Epithelial cell of esophagus (primary cell): Measurements from ENCODE around the gene FNIP1.

Experiments
- DNase-seq: peaks from one replicate; pipeline ENCODE4 v3.0.0; 2010; ENCODE audit warnings: low read depth
- H3K4me3 ChIP-seq: 2 replicates; pipeline ENCODE4 v1.5.1; 2011; ENCODE audit warnings: mild to moderate bottlenecking, low read length, control low read depth
- TF ChIP-seq, protein P1 (sequence below): IDR thresholded peaks from 2 replicates; pipeline ENCODE4 v1.5.1; 2011; ENCODE audit warnings: low read depth, mild to moderate bottlenecking, low read length, control low read depth, inconsistent platforms; ENCODE audit not compliant: insufficient read depth; ENCODE audit errors: missing control alignments

Gene FNIP1

GRCh38 chr5:131640043-131640856, 156.6 kb downstream of the FNIP1 start:
- TF ChIP-seq, protein P1, sequence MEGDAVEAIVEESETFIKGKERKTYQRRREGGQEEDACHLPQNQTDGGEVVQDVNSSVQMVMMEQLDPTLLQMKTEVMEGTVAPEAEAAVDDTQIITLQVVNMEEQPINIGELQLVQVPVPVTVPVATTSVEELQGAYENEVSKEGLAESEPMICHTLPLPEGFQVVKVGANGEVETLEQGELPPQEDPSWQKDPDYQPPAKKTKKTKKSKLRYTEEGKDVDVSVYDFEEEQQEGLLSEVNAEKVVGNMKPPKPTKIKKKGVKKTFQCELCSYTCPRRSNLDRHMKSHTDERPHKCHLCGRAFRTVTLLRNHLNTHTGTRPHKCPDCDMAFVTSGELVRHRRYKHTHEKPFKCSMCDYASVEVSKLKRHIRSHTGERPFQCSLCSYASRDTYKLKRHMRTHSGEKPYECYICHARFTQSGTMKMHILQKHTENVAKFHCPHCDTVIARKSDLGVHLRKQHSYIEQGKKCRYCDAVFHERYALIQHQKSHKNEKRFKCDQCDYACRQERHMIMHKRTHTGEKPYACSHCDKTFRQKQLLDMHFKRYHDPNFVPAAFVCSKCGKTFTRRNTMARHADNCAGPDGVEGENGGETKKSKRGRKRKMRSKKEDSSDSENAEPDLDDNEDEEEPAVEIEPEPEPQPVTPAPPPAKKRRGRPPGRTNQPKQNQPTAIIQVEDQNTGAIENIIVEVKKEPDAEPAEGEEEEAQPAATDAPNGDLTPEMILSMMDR = no peak
- no peak overlapping the region for H3K4me3 ChIP-seq
- DNase-seq = peak; percentile 78

GRCh38 chr5:131639148-131639547, 157.7 kb downstream of the FNIP1 start:
- TF ChIP-seq, protein P1 = no peak
- no peak for DNase-seq
- no peak overlapping the region for H3K4me3 ChIP-seq

- H3K4me3 ChIP-seq = no peak overlapping the region
- no peak for DNase-seq
- TF ChIP-seq, protein P1 = no peak
These were observed 159.1 kb downstream of the FNIP1 start for GRCh38 chr5:131637694-131638093.

DNA sequence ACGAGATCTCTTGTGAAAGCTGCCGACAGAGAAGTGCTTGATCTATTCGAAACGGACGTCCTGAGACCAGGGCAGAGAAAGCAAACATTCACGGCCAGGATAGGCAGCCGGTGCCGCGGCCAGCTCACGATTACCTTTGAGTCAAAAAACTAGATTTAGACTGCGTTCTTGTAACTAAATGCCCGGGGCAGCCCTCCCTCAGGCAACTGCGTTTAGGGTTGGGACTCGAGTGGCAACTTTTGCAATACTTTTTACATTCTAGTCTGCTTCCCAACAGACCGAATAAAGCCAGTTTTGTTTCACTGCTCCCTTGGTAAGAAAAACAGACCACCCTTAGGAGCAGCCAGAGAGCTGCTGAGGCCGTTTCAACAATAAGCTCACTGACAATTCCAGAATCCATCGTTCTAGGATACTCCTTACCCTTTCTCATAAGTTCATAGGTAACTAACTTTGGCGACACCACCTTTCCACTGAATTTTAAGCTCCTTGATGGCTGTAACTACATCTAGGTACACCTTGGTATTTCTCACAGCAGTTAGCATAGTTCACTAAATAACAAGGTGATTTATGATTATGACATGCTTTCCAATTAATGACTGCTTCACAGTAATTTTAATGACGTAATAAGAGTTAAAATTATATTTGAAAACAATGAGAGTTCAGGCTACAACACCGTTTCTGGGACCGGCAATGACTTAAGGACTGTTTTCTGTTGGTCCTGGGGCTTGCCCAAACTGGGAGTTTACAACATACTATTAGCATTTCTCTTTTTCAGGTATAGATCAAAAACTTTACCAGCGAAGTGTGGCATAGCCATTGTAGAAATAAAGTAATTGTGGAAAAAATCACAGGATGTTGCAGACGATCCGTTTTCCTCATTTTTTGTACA, 160.9 kb downstream of the FNIP1 start:
- peak overlapping the region; percentile 92 for H3K4me3 ChIP-seq
- TF ChIP-seq, protein P1 = no peak
- DNase-seq = peak; percentile 14

DNA sequence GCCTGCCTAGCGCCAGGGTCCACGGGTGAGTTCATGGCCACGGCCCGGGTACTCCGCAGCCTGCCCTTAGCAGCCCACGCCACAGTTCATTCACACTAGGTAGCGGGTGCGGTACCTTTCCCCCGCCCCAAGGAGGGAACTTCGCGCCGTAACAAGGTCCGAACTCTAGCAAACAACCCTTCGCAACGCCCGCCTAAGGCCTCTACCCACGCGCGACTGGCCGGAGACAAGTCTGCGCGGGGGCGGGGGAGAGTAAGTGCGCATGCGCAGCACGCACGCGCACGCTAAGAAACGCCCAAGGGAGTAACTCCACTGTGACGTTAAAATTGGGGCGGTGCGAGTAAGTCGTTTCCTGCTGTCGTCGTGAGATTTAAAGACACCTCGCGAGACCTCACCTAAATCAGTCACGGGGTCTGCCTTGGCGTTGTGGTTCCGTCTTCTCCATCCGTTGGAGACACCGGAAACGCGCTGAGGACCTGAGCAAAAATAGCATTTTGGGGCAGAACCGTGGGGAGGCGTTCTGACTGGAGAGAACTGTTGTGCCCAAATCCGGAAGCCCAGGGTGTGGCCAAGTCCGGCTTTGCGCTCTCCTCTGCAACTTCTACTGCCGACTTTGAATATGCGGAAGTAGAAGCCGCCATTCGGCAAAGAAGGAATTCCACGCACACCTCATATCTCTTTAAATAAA, 161.7 kb downstream of the FNIP1 start, which contains the start of gene RAPGEF6:
Gene RAPGEF6 (minus strand): TSS at position 234 of the 688 bp plus-strand sequence. CDS start 199 bp downstream, at position 35.
- TF ChIP-seq, protein P1 = no peak
- H3K4me3 ChIP-seq = peak within 1 kb of the TSS; percentile 92
- DNase-seq = peak; percentile 100

GRCh38 chr5:131634666-131634995, 162.2 kb downstream of the FNIP1 start:
- TF ChIP-seq, protein P1 = peak; percentile 27
- peak; percentile 56 for DNase-seq
- H3K4me3 ChIP-seq = peak overlapping the region; percentile 92
